GM23248 (cell line): ENCODE results near the gene CLDN4.

Source experiments
- EZH2 ChIP-seq: fragments of 200-600 bp; sonication (generic); IDR thresholded peaks from 2 replicates; pipeline ENCODE4 v1.6.1; 2018; ENCODE audit warnings: antibody characterized with exemption, mild to moderate bottlenecking; ENCODE audit not compliant: insufficient read depth, poor library complexity, severe bottlenecking
- EZH2phosphoT487 ChIP-seq: fragments of 200-600 bp; sonication (generic); IDR thresholded peaks from 2 replicates; pipeline ENCODE4 v1.6.1; 2018; ENCODE audit warnings: antibody characterized with exemption, moderate library complexity, mild to moderate bottlenecking, low read depth; ENCODE audit not compliant: insufficient read depth

DNA sequence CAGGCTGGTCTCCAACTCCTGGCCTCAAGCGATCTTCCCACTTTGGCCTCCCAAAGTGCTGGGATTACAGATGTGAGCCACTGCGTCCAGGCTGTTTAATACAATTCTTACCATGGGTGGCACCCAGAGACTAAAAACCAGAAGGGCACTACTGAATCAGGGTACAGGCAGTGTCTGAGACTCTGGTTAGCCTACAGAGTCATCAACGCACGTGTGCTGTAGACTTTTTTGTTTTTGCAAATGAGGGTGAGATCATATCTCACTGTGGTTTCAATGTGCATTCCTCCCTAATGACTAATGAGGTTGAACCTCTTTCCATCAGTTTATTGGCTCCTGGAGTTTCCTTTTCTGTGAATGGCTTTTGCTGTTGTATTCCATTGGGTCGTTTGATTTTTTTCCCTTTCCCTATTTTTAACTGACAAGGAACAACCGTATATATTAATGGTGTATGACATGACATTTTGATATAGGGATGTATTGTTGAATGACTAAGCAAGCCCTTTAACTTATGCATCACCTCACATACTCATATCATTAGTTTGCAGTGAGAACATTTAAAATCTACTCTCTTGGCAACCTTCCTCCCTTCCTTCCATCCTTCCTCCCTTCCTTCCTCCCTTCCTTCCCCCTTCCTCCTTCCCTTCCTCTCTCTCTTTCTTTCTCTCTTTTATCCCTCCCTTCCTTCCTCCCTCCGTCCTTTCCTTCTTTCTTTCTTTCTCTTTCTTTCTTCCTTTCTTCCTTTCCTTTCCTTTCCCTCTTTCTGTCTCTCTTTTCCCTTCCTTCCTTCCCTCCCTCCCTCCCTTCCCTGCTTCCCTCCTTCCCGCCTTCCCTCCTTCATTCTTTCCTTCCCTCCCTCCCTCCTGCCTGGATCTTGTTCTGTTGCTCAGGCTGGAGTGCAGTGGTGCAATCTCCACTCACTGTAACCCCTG is 20.9 kb downstream of the CLDN4 start:
- no peak for TF ChIP-seq EZH2phosphoT487
- TF ChIP-seq EZH2: no peak
